ENCODE results near the gene CD164. TPM values are rescaled to one million over a fixed set of nuclear protein-coding genes. Genes with fewer than 3 reads are reported as not detected.

The CD164 gene
- 160 and 210 TPM in 2 replicates for total RNA-seq

GRCh38 chr6:109381747-109382575, at the start of gene CD164:
CD164 (minus strand) TSS chr6:109382467; CDS start chr6:109382378, 89 bp downstream.

Other genes starting within 250 kb of the CD164 start
- 0.36 and 3.1 TPM in 2 replicates for gene PPIL6, start 58.2 kb upstream of the CD164 start, total RNA-seq
- 7.6 TPM in 2 replicates for gene SMPD2, start 58.3 kb upstream of the CD164 start, total RNA-seq
- 71.3 and 72.0 TPM in 2 replicates for gene MICAL1, start 73.3 kb upstream of the CD164 start, total RNA-seq
- gene ZBTB24, start 100.8 kb upstream of the CD164 start, total RNA-seq = 4.2 and 6.0 TPM in 2 replicates